Glutamatergic neuron (in vitro differentiated cells): ENCODE measurements around the gene PRELID2. TPM values are rescaled to one million over a fixed set of nuclear protein-coding genes. Genes with fewer than 3 reads are reported as not detected.
"Not testable (repeated sequence)": the region's sequence is repeated elsewhere in the genome, so short reads cannot be mapped to it uniquely, and the experiment has no call there.

Experiments
- DNase-seq: peaks from one replicate; pipeline ENCODE4 v3.0.0; 2022
- H3K27ac Mint-ChIP-seq: one replicate; pipeline ENCODE4 v1.8.0; 2020; ENCODE audit warnings: mild to moderate bottlenecking, mixed read lengths, inconsistent platforms; ENCODE audit not compliant: unreplicated experiment
- H3K27me3 Mint-ChIP-seq: one replicate; pipeline ENCODE4 v1.8.0; 2020; ENCODE audit warnings: mild to moderate bottlenecking, moderate library complexity, mixed read lengths, inconsistent platforms; ENCODE audit not compliant: unreplicated experiment
- H3K36me3 Mint-ChIP-seq: one replicate; pipeline ENCODE4 v1.8.0; 2020; ENCODE audit warnings: mild to moderate bottlenecking, mixed read lengths, inconsistent platforms; ENCODE audit not compliant: unreplicated experiment
- H3K4me1 Mint-ChIP-seq: one replicate; pipeline ENCODE4 v1.8.0; 2020; ENCODE audit warnings: mild to moderate bottlenecking, low read depth, mixed read lengths, inconsistent platforms; ENCODE audit not compliant: unreplicated experiment
- H3K4me3 Mint-ChIP-seq: one replicate; pipeline ENCODE4 v1.8.0; 2020; ENCODE audit warnings: mild to moderate bottlenecking, mixed read lengths, inconsistent platforms; ENCODE audit not compliant: unreplicated experiment
- H3K9me3 Mint-ChIP-seq: one replicate; pipeline ENCODE4 v1.8.0; 2020; ENCODE audit warnings: mild to moderate bottlenecking, moderate library complexity, mixed read lengths, inconsistent platforms; ENCODE audit not compliant: unreplicated experiment
- total RNA-seq: library from RNA; stranded (reverse); fragmentation: NEBNext Ultra II Directional; extraction: Animal tissue kit (Norgen Biotek cat#: 25700); gene quantifications from one replicate; pipeline ENCODE4 v1.2.1, GENCODE V29; 2021; ENCODE audit not compliant: unreplicated experiment
- TF ChIP-seq, protein P1 (sequence below): fragments of 200-600 bp; sonication (generic); IDR thresholded peaks from one replicate; pipeline ENCODE4 v1.5.0; 2021; ENCODE audit not compliant: partially characterized antibody, unreplicated experiment

Gene PRELID2
- total RNA-seq, 1 donor from 2014 or later, result 4.6 TPM

DNA sequence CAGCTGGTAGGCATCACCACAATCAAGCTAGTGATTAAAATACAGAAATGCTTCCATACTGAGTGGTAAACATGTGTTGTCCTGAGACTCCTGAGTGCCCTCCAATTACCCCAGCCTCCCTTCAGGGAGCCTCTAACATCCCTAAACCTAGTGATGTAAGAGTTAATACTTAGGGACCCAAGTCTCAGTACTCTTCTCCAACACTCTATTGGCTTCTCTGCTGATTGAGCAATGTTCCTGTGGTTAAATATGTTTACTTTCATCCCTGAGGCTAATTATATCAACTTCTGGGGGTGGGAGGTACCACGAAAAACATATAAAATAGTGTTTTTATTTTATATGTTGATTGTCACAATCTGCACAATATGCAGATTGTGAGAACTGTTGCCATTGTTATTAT is 32.7 kb upstream of the PRELID2 start:
- no peak for DNase-seq

DNA sequence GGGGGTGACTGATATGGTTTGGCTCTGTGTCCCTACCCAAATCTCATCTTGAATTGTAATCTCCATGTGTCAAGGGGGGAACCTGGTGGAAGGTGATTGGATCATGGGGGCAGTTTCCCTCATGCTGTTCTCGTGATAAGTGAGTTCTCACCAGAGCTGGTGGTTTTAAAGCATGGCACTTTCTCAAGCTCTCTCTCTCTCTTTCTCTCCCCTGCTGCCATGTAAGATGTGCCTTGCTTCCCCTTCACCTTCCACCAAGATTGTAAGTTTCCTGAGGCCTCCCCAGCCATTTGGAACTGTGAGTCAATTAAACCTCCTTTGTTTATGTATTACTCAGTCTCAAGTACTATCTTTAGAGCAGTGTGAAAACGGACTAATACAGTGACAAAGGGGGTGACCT is 29.3 kb upstream of the PRELID2 start:
- DNase-seq, H3K27me3 Mint-ChIP-seq, H3K4me3 Mint-ChIP-seq, H3K4me1 Mint-ChIP-seq, H3K36me3 Mint-ChIP-seq, H3K9me3 Mint-ChIP-seq, H3K27ac Mint-ChIP-seq: not testable (repeated sequence)

More for the DNA sequence above, 32.7 kb upstream of the PRELID2 start:
- Mint-ChIP-seq H3K9me3 (no peaks in the 10 kb centered on the region), H3K4me3 (no peak overlapping the region), H3K27me3 (no peaks in the 10 kb centered on the region), H3K36me3 (peaks cover 5% of the 10 kb centered on the region), H3K4me1 (no peaks in the 10 kb centered on the region), H3K27ac (no peak overlapping the region)
- TF ChIP-seq, protein P1, sequence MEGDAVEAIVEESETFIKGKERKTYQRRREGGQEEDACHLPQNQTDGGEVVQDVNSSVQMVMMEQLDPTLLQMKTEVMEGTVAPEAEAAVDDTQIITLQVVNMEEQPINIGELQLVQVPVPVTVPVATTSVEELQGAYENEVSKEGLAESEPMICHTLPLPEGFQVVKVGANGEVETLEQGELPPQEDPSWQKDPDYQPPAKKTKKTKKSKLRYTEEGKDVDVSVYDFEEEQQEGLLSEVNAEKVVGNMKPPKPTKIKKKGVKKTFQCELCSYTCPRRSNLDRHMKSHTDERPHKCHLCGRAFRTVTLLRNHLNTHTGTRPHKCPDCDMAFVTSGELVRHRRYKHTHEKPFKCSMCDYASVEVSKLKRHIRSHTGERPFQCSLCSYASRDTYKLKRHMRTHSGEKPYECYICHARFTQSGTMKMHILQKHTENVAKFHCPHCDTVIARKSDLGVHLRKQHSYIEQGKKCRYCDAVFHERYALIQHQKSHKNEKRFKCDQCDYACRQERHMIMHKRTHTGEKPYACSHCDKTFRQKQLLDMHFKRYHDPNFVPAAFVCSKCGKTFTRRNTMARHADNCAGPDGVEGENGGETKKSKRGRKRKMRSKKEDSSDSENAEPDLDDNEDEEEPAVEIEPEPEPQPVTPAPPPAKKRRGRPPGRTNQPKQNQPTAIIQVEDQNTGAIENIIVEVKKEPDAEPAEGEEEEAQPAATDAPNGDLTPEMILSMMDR, result no peak

DNA sequence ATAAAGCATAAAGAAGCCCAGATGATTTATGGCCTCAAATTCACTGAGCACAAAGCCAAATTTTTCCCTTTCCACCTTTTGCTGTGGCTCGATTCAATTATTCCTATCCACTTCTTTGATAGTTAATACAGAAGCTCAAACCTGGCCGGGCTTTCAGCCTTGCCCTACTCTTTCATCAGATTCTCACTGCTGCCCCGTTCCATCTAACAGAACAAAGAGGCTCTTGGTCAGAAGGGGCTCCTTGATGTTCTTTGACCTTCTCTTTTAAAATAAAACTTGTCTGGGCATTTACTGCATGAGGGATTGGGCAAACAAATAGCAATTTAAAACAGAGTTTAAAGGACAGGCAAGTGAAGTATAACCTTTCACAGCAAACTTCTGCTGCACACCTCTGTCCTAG is 27.9 kb upstream of the PRELID2 start:
- Mint-ChIP-seq H3K4me3 (no peak overlapping the region), H3K36me3 (peaks cover 5% of the 10 kb centered on the region), H3K9me3 (no peaks in the 10 kb centered on the region), H3K27me3 (no peaks in the 10 kb centered on the region), H3K4me1 (no peaks in the 10 kb centered on the region), H3K27ac (no peak overlapping the region)
- TF ChIP-seq, protein P1, result no peak
- DNase-seq, result no peak

- H3K36me3 Mint-ChIP-seq, result peaks cover 5% of the 10 kb centered on the region
- TF ChIP-seq, protein P1, result peak; percentile 47
- no peaks in the 10 kb centered on the region for H3K4me1 Mint-ChIP-seq
- no peak overlapping the region for H3K4me3 Mint-ChIP-seq
- no peak for DNase-seq
- H3K9me3 Mint-ChIP-seq, result no peaks in the 10 kb centered on the region
- no peak overlapping the region for H3K27ac Mint-ChIP-seq
- no peaks in the 10 kb centered on the region for H3K27me3 Mint-ChIP-seq
Observed at GRCh38 chr5:145859897-145860296, 24.8 kb upstream of the PRELID2 start.

DNA sequence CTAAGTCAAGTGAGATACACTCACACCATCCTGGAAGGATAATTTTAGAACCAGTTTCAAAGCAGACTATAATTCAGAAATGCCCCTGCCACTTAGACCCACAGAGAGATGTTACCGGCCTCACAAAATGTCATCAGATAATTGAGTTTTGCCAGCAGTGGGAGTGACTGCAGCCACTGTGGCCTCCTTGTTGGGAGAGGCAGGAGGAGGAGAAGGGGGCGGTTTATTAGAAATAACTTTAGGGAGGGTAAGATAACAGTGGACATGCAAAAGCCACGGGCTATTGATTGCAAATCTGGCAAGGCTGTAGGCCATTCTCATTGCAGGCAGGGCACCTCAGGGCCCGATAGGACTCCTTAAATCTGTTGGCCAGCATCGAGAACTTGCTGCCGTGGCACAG is 24.3 kb upstream of the PRELID2 start:
- no peak overlapping the region for H3K4me3 Mint-ChIP-seq
- H3K27me3 Mint-ChIP-seq, result no peaks in the 10 kb centered on the region
- no peaks in the 10 kb centered on the region for H3K4me1 Mint-ChIP-seq
- H3K27ac Mint-ChIP-seq, result no peak overlapping the region
- no peak for DNase-seq
- no peaks in the 10 kb centered on the region for H3K9me3 Mint-ChIP-seq
- H3K36me3 Mint-ChIP-seq, result peaks cover 2% of the 10 kb centered on the region
- TF ChIP-seq, protein P1, result no peak

DNA sequence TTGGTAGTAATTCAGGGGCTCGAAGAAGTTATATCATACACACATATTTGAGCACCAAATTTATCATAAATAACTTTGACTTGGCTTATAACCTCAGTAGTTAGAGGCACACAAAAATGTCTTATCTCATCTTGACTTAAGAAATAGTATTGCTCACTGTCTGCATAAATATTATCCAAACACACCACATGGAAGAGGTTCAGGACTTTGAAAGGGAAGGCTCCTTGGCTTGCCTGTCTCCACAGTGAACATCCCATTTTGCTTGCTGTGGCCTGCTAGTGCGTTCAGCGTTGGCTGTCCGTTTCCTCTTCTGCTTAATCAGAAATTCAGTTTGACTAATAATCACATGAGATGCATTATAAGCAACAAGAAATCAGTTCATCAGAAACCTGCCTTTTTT is 23.8 kb upstream of the PRELID2 start:
- Mint-ChIP-seq H3K4me1 (no peaks in the 10 kb centered on the region), H3K36me3 (no peaks in the 10 kb centered on the region), H3K27me3 (no peaks in the 10 kb centered on the region), H3K27ac (no peak overlapping the region), H3K9me3 (no peaks in the 10 kb centered on the region), H3K4me3 (no peak overlapping the region)
- TF ChIP-seq, protein P1, result no peak
- no peak for DNase-seq
